SIG-M5 treated with dmso at 0.1 percent for 504 hours (cell line): ENCODE data around the gene CYP2C19.
"Not testable (repeated sequence)": the region's sequence is repeated elsewhere in the genome, so short reads cannot be mapped to it uniquely, and the experiment has no call there.

ENCODE experiments used
- DNase-seq: peaks from one replicate; lab custom pipeline; 2025; ENCODE audit not compliant: unreplicated experiment; lab: John Stamatoyannopoulos, UW

Gene CYP2C19

GRCh38 chr10:94878649-94879048 lies 116.2 kb downstream of the CYP2C19 start:
- no peak for DNase-seq

DNA sequence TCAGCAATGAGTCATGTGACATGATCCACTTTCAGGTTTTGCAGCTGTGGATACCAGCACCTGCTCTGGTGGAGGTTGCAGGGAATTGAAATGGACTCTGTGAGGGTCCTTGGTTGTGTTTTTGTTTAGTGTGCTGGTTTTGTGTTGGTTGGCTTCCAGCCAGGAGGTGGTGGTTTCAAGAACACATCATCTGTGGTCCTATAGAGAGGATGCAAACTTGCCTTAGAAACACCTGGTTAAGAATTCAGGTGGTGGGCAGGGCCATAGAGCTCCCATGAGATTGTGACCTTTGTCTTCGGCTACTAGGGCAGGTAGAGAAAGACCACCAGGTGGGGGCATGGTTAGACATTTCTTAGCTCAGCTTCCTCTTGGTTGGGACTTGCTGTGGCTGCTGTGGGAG lies 116.7 kb downstream of the CYP2C19 start:
- no peak for DNase-seq

- no peak for DNase-seq
Measured at GRCh38 chr10:94889123-94889522, 126.6 kb downstream of the CYP2C19 start.

DNA sequence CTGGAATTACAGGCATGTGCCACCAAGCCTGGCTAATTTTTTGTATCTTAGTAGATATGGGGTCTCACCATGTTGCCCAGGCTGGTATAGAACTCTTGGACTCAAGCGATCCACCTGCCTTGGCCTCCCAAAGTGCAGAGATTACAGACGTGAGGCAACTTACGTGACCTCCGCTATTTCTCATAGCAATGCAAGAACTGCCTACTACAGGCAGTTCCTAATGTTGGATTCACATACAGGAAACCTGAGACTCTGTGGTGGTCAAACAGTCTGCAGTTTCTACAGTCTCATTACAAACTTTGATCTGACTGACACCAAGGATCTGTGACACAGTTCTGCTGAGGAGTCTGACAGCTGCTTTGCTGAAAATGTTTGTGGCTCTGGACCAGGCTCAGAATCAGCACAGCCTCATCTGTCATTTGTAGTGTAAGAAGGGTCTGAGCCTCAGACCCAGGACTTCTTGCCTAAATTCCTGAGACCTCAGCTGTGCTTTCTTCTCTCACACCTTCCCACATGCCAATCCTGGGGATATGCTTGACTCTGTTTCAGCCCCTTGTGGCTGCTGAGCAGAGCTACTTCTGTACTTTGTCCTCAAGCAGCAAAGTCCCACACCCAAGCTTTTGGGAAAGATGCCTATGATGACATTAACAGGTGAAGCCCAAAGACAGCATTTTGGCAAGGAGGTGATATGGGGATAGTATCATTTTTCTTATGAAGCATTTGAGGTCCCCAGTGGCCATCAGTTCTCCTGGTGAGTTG lies 128.0 kb downstream of the CYP2C19 start:
- DNase-seq: no peak

GRCh38 chr10:94898414-94898813 lies 135.9 kb downstream of the CYP2C19 start:
- DNase-seq: not testable (repeated sequence)

DNA sequence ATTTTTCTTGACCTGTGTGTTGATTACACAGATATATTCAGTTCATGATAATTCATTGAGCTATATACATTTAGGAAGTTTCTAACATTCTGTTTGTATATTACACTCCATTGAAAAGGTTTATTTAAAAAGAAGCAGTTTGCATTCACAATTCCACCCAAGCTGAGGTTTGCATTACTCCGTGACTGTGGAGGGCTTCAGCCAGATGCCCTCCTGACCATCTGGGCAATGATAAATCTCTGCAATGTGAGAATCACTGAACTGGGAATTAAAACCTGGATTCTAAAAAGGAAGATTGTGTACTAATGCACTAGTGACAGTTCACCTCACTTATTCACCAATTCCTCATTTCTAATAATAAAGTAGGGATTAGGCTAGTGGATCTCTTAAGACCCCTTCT lies 139.6 kb downstream of the CYP2C19 start:
- no peak for DNase-seq

GRCh38 chr10:94902570-94902969 lies 140.1 kb downstream of the CYP2C19 start:
- DNase-seq: no peak
